ENCODE data around the gene CHCHD6. TPM values are rescaled to one million over a fixed set of nuclear protein-coding genes. Genes with fewer than 3 reads are reported as not detected.

CHCHD6 gene
- total RNA-seq, 1 experiment from 2014 or later, result 47.7 TPM

DNA sequence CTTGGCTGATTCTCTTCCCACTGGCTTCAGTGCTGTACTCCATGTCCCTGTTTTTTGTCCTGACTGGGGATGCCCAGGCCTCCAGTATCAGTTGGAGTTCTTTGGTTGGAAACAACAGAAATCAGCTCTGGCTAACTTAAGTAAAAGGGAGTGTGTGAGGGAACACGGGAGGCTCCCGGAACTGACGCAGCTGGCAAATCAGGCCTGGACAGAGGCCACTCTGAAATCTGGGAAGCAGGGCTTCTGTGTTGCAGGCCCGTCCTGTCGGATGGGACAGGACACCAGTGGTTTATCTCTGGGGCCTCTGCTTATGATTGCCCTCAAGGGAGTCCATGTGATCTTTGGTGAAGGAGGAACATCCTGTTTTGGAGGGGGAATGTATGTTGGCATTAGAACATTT, 124.3 kb downstream of the CHCHD6 start:
- H3K4me2 ChIP-seq, result no peak overlapping the region
- H3F3A ChIP-seq (ENCODE audit: insufficient read depth, low read depth), result no peaks in the 10 kb centered on the region
- ChIA-PET CTCF (no interaction called here), POLR2A (ENCODE audit: unreplicated experiment) (no interaction called here)
- no peak overlapping the region for H2AFZ ChIP-seq
- TF ChIP-seq, protein P1, sequence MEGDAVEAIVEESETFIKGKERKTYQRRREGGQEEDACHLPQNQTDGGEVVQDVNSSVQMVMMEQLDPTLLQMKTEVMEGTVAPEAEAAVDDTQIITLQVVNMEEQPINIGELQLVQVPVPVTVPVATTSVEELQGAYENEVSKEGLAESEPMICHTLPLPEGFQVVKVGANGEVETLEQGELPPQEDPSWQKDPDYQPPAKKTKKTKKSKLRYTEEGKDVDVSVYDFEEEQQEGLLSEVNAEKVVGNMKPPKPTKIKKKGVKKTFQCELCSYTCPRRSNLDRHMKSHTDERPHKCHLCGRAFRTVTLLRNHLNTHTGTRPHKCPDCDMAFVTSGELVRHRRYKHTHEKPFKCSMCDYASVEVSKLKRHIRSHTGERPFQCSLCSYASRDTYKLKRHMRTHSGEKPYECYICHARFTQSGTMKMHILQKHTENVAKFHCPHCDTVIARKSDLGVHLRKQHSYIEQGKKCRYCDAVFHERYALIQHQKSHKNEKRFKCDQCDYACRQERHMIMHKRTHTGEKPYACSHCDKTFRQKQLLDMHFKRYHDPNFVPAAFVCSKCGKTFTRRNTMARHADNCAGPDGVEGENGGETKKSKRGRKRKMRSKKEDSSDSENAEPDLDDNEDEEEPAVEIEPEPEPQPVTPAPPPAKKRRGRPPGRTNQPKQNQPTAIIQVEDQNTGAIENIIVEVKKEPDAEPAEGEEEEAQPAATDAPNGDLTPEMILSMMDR (conservative IDR thresholded peaks at IDR 0.05), result no peak
- TF ChIP-seq EZH2 (IDR thresholded peaks at IDR 0.05; ENCODE audit: low read depth), result no peak
- H3K36me3 ChIP-seq (ENCODE audit: low read depth), result no peaks in the 10 kb centered on the region
- BruUV-seq (replicated peaks), result no TSS peak
- intact Hi-C loops (cut with micrococcal nuclease; ENCODE audit: unreplicated experiment), result no loop called here
- H3K9me2 ChIP-seq (ENCODE audit: insufficient read depth), result no peaks in the 10 kb centered on the region
- no peaks in the 10 kb centered on the region for H3K27me3 ChIP-seq (ENCODE audit: insufficient read depth, low read depth)
- no peak overlapping the region for H3K27ac ChIP-seq
- H3K4me3 ChIP-seq, result no peak overlapping the region
- DNase-seq, result no peak
- no peaks in the 10 kb centered on the region for H3K79me2 ChIP-seq (ENCODE audit: low read depth)
- H3K9me3 ChIP-seq (ENCODE audit: insufficient read depth, low read depth), result no peaks in the 10 kb centered on the region
- no peaks in the 10 kb centered on the region for H3K4me1 ChIP-seq (replicated peaks; ENCODE audit: insufficient read depth)
- H4K20me1 ChIP-seq (ENCODE audit: insufficient read depth), result no peaks in the 10 kb centered on the region

DNA sequence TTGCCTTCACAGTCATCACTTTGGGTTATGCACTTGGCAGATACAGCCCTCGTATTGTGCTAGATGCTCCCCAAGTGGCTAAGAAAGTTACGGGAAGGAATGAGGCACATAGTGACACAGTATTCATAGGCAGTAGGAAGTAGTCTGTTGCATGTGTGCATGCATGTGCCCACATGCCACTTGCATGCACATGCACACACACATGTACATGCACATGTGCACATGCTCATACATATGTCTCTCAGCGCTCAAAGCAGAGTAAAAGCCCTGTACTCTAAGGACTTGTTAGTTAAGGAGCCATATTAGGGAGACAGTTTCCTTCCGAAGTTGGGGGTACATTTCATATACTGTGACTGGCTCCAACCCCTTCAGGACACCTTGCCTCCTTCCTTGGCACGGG, 128.9 kb downstream of the CHCHD6 start:
- no peaks in the 10 kb centered on the region for H4K20me1 ChIP-seq (ENCODE audit: insufficient read depth)

DNA sequence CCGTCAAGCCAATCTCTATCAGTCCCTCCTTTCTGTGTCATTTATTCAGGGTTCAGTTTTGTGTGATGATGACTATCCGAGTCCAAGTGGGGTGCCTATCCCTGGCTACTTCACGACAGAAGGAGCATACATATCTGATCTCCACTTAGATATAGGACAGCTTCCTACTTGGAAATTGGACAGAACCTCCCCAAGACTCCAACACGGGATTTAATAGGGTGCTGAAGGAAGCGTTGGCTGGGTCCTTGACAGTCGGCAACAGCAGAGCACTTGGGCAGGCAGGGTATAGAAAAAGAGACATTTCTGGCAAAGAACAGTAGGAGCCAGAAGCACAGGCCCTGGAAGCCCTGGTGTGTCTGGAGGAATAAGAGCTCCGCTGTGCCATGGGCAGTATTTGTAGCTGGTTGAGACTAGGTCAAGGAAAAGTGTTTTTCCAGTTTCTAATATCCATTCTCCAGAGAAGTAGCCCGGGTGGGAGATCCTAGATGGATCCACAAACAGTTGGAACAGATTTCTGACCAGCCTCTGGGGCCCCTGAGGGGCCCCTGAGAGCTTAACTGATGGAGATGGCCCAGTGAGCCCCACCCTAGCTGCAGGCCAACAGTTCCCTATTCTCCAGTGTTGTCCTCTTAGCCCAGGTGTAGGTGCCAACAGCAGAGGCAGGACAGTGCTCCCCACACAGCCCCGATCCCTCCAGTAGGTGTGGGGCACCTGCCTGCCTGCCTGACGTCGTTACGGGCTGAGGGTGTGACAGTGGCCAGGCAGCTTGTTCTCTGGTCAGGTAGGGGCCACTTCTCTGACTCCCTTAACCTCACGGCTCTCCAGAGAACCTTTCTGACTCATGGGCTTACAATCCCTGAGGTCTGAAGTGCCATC, 130.8 kb downstream of the CHCHD6 start:
- Histone ChIP-seq H4K20me1 (ENCODE audit: insufficient read depth) (no peaks in the 10 kb centered on the region), H3K27ac (peak overlapping the region; percentile 62), H3K9me3 (ENCODE audit: insufficient read depth, low read depth) (no peaks in the 10 kb centered on the region), H3K9me2 (ENCODE audit: insufficient read depth) (no peaks in the 10 kb centered on the region), H3K4me2 (peak overlapping the region; percentile 57), H3K4me3 (no peak overlapping the region; the same call in 1 of the 2 replicates), H3K4me1 (replicated peaks; ENCODE audit: insufficient read depth) (peaks cover 23% of the 10 kb centered on the region), H3K79me2 (ENCODE audit: low read depth) (no peaks in the 10 kb centered on the region), H2AFZ (no peak overlapping the region), H3K27me3 (ENCODE audit: insufficient read depth, low read depth) (no peaks in the 10 kb centered on the region), H3F3A (ENCODE audit: insufficient read depth, low read depth) (peaks cover 21% of the 10 kb centered on the region), H3K36me3 (ENCODE audit: low read depth) (no peaks in the 10 kb centered on the region)
- ChIA-PET POLR2A (ENCODE audit: unreplicated experiment) (interaction anchor here (0.6 to 1.7 kb wide), 3 partner anchors 81 to 519 kb away, joined by 5 to 8 read pairs (median 8); no protein-coding TSS in a partner anchor), CTCF (interaction anchor here (1.4 kb wide), 1 partner anchor 81 kb away, joined by 5 read pairs; no protein-coding TSS in a partner anchor)
- TF ChIP-seq, protein P1 (conservative IDR thresholded peaks at IDR 0.05), result no peak
- TF ChIP-seq EZH2 (IDR thresholded peaks at IDR 0.05; ENCODE audit: low read depth), result no peak
- intact Hi-C loops (cut with micrococcal nuclease; ENCODE audit: unreplicated experiment), result loop anchor here (1.0 to 2.0 kb wide), 3 partner anchors 78 to 126 kb away; no protein-coding TSS in a partner anchor
- no TSS peak for BruUV-seq (replicated peaks)
- peak; percentile 74 to 86 for DNase-seq

More for the DNA sequence above, 128.9 kb downstream of the CHCHD6 start:
- Histone ChIP-seq H3F3A (ENCODE audit: insufficient read depth, low read depth) (peaks cover 21% of the 10 kb centered on the region), H3K4me3 (no peak overlapping the region), H3K27me3 (ENCODE audit: insufficient read depth, low read depth) (no peaks in the 10 kb centered on the region), H3K4me2 (no peak overlapping the region), H3K4me1 (replicated peaks; ENCODE audit: insufficient read depth) (peaks cover 23% of the 10 kb centered on the region), H3K36me3 (ENCODE audit: low read depth) (no peaks in the 10 kb centered on the region), H2AFZ (no peak overlapping the region), H3K9me3 (ENCODE audit: insufficient read depth, low read depth) (no peaks in the 10 kb centered on the region), H3K9me2 (ENCODE audit: insufficient read depth) (no peaks in the 10 kb centered on the region), H3K79me2 (ENCODE audit: low read depth) (no peaks in the 10 kb centered on the region), H3K27ac (no peak overlapping the region)
- POLR2A ChIA-PET (ENCODE audit: unreplicated experiment), result no interaction called here
- intact Hi-C loops (cut with micrococcal nuclease; ENCODE audit: unreplicated experiment), result no loop called here
- DNase-seq, result no peak
- BruUV-seq (replicated peaks), result no TSS peak
- CTCF ChIA-PET, result no interaction called here
- no peak for TF ChIP-seq EZH2 (IDR thresholded peaks at IDR 0.05; ENCODE audit: low read depth)
- TF ChIP-seq, protein P1 (conservative IDR thresholded peaks at IDR 0.05), result no peak

Measured in PC-9 (cell line).